Testis (tissue), 2 donors: Measurements from ENCODE around the gene EFL1.
"Not testable (repeated sequence)": the region's sequence is repeated elsewhere in the genome, so short reads cannot be mapped to it uniquely, and the experiment has no call there.

ENCODE experiments used
- CTCF ChIP-seq, 3 experiments: fragments of 450-650 bp in 2 of 3; fragments of 200-600 bp in 1 of 3; sonication (generic) in 1 of 3; IDR thresholded peaks; one replicate each; pipeline ENCODE4 v1.5.1; 2016 to 2019; ENCODE audit warnings: antibody characterized with exemption in 3 of 3, mild to moderate bottlenecking in 2 of 3, moderate library complexity in 1 of 3
- POLR2A ChIP-seq: fragments of 450-650 bp; IDR thresholded peaks from one replicate; pipeline ENCODE4 v1.6.1; 2017; ENCODE audit warnings: antibody characterized with exemption, mild to moderate bottlenecking, moderate library complexity

- not testable (repeated sequence) for TF ChIP-seq POLR2A; CTCF (IDR thresholded peaks at IDR 0.05)
These were observed 48.8 kb upstream of the EFL1 start for GRCh38 chr15:82311321-82311720.
